ENCODE results near the gene OAF. TPM values are rescaled to one million over a fixed set of nuclear protein-coding genes. Genes with fewer than 3 reads are reported as not detected.

Gene OAF
- 7.2 to 11.8 TPM (median 9.9 TPM) in 5 replicates for total RNA-seq (2022; extraction: Qiagen RNA extraction; ENCODE audit: low read depth)

GRCh38 chr11:120210626-120211521 lies at the start of gene OAF:
Gene OAF, plus strand, starts transcription at chr11:120211032. Its CDS starts 248 bp downstream, at chr11:120211280.

GRCh38 chr11:120239713-120240640 lies 29.1 kb downstream of the OAF start, which contains the start of gene POU2F3:
Gene POU2F3, plus strand, starts transcription at chr11:120240140. Its CDS starts 204 bp downstream, at chr11:120240344.

Other genes starting within 250 kb of the OAF start
- gene TRIM29, start 72.9 kb upstream of the OAF start, total RNA-seq (2022; extraction: Qiagen RNA extraction; ENCODE audit: low read depth) = 15.0 to 21.9 TPM (median 18.4 TPM) in 5 replicates
- gene POU2F3, start 29.1 kb downstream of the OAF start, total RNA-seq (2022; extraction: Qiagen RNA extraction; ENCODE audit: low read depth) = not detected in 5 replicates
- gene TLCD5, start 114.3 kb downstream of the OAF start, total RNA-seq (2022; extraction: Qiagen RNA extraction; ENCODE audit: low read depth) = 4.6 to 8.1 TPM (median 7.7 TPM) in 5 replicates
- gene ARHGEF12, start 125.4 kb downstream of the OAF start, total RNA-seq (2022; extraction: Qiagen RNA extraction; ENCODE audit: low read depth) = 11.2 to 19.2 TPM (median 14.5 TPM) in 5 replicates

Data from A549 treated with ZK216348 at 1 μM for 4 hours (cell line).